Esophagus squamous epithelium (tissue), 5 donors: ENCODE measurements around the gene CARS1. TPM values are rescaled to one million over a fixed set of nuclear protein-coding genes. Genes with fewer than 3 reads are reported as not detected.
A peak's percentile ranks its signal among the peaks of the same experiment; 100 is the strongest.

Experiments used
- DNase-seq: peaks from one replicate; lab custom pipeline; 2025; lab: John Stamatoyannopoulos, UW
- H3K27ac ChIP-seq, 4 donors: fragments of 200-600 bp; sonication (generic); one replicate each; pipeline ENCODE4 v1.5.1; 2016 to 2019; ENCODE audit warnings: mild to moderate bottlenecking in 1 of 4
- H3K27me3 ChIP-seq, 4 donors: fragments of 200-600 bp; sonication (generic); 1 replicate in 3 of 4; 2 replicates in 1 of 4; pipeline versions ENCODE4 v1.5.1 to v1.6.0; 2017 to 2021; ENCODE audit warnings: antibody characterized with exemption in 1 of 4
- H3K36me3 ChIP-seq, 3 donors: fragments of 200-600 bp; sonication (generic); one replicate each; pipeline ENCODE4 v1.5.1; 2016 to 2019
- H3K4me1 ChIP-seq, 3 donors: fragments of 200-600 bp; sonication (generic); one replicate each; pipeline ENCODE4 v1.5.1; 2017 to 2019
- H3K4me3 ChIP-seq, 4 donors: fragments of 200-600 bp; sonication (generic); 1 replicate in 3 of 4; 2 replicates in 1 of 4; pipeline ENCODE4 v1.5.1; 2016 to 2019; ENCODE audit warnings: mild to moderate bottlenecking in 2 of 4, moderate library complexity in 1 of 4
- H3K9me3 ChIP-seq, 3 donors: fragments of 200-600 bp; sonication (generic); one replicate each; pipeline ENCODE4 v1.5.1; 2016 to 2019
- POLR2A ChIP-seq, 4 donors: fragments of 450-650 bp; IDR thresholded peaks; one replicate each; pipeline ENCODE4 v1.6.1; 2017; ENCODE audit warnings: antibody characterized with exemption in 4 of 4, mild to moderate bottlenecking in 4 of 4, moderate library complexity in 3 of 4
- WGBS, 2 donors: methylation state at CpG; one replicate each; pipeline ENCODE4 v1.1.5; 2018; 5-methylcytosine and 5-hydroxymethylcytosine counted together
- intact Hi-C: fragments of 100-400 bp; cut with DNase I; formaldehyde crosslinking; loops from one replicate; pipeline ENCODE4 v1.15.0; 2022
- total RNA-seq, 4 donors: library from RNA; depleted of rRNA; stranded (reverse); fragments of >200 nt; gene quantifications; one replicate each; pipeline ENCODE4 v1.1.0, GENCODE V29; 2016
- TF ChIP-seq, protein P1 (sequence below), 6 experiments: fragments of 450-650 bp in 4 of 6; fragments of 200-600 bp in 2 of 6; sonication (generic) in 2 of 6; IDR thresholded peaks; one replicate each; pipeline ENCODE4 v1.5.1; 2016 to 2019; ENCODE audit warnings: antibody characterized with exemption in 6 of 6, mild to moderate bottlenecking in 4 of 6, moderate library complexity in 4 of 6
- donor health status: DM: yes; HTN: yes; CAD: no.

CARS1 gene
- total RNA-seq, 4 donors from 2014 or later: 22.7 to 35.7 (median 28.4) TPM

DNA sequence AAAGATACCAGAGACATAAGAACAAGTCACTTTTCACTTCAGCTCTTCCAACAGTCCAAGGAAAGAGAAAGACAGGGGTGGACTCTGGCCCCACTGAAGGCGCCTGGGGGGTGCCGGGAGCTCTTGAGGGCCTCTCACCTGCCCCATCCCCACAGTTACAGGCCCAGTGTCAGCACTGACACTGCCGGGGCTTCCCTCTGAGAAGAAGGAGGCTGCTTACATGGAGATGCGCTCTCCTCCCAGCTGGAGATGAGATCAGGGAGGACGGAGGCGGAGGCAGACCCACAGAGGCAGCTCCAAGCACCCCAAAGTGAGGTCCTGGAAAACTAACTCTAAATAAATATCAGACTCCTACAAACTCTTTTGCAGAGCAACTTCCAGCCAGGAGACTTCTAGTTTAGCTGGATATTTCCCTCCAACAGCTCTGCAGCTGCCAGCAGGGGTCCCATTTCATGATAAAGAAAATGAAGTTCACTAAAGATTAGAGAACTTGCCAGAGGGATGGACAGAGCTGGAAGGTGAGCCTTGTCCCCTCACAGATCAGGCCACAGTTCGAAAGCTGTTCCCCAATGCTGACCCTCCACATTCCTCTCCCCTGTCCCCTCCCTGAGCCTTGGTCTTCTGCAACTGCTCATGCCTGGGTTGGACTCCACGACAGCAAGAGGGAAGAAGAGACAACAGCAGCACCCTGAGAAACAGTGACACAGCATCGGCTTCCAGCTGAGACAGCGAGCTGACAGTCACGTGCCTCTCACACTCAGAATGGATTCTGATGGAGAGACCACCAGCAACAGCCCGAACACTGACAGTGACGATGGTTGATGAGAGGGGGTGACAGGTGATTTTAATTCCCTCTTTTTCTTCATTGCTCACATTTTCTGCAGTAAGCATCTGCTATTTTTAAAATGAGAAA is 5.8 kb downstream of the CARS1 start:
- peak overlapping the region in 1 of 4 donors; percentile 13 for H3K27ac ChIP-seq
- intact Hi-C loops: no loop called here
- no peak for DNase-seq
- H3K27me3 ChIP-seq: no peaks in the 10 kb centered on the region
- no peaks in the 10 kb centered on the region for H3K9me3 ChIP-seq
- H3K4me1 ChIP-seq: peaks cover 23 to 63% (median 40%) of the 10 kb centered on the region in 3 donors
- H3K36me3 ChIP-seq: peaks cover 0 to 35% (median 7%) of the 10 kb centered on the region in 3 donors
- WGBS, 2 donors: 79 to 83% methylated on average over 8 to 9 of the region's 13 CpGs
- no peak overlapping the region for H3K4me3 ChIP-seq
- no peak for TF ChIP-seq POLR2A (IDR thresholded peaks at IDR 0.05)
- TF ChIP-seq, protein P1, sequence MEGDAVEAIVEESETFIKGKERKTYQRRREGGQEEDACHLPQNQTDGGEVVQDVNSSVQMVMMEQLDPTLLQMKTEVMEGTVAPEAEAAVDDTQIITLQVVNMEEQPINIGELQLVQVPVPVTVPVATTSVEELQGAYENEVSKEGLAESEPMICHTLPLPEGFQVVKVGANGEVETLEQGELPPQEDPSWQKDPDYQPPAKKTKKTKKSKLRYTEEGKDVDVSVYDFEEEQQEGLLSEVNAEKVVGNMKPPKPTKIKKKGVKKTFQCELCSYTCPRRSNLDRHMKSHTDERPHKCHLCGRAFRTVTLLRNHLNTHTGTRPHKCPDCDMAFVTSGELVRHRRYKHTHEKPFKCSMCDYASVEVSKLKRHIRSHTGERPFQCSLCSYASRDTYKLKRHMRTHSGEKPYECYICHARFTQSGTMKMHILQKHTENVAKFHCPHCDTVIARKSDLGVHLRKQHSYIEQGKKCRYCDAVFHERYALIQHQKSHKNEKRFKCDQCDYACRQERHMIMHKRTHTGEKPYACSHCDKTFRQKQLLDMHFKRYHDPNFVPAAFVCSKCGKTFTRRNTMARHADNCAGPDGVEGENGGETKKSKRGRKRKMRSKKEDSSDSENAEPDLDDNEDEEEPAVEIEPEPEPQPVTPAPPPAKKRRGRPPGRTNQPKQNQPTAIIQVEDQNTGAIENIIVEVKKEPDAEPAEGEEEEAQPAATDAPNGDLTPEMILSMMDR (IDR thresholded peaks at IDR 0.05): no peak

DNA sequence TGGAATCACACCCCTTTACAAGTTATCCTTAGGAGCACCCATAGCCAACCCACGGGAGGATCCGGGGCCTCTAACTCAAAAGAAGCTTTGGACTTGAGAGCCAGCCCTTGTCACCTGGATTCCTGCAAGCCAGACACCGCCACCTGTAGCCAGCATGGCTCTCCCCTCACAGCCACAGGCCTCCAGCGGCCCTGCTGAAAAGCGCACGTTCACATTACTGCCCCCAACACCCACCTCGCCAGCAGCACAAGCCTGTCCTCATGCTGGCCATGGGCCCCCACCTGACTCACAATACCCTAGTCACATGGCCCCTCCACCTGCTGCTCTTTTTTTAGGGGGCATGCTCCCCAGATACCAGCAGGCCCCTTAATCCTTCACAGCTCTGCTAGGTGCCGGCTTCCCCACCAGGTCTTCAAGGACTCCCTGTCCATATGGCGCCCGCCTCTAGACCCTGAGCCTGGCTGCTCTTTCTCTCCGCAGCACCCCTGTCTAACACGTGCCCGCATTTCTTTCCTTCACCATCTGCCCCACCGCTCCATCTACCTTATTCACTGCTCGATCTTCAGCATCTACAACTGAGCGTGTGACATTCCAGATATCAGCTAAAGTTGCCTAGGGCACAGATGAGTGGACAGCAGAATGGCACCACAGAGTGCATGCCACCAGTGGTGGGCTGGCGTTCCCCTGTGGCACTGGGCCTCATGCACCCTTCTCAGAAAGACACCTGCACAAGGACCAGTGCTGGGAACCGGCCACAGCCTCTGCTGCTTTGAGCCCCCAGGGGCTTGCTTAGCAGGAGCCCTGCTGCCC is 6.6 kb downstream of the CARS1 start:
- intact Hi-C loops: no loop called here
- peak overlapping the region; percentile 28 to 89 (median 72) for H3K27ac ChIP-seq
- peaks cover 15 to 54% (median 33%) of the 10 kb centered on the region in 3 donors for H3K4me1 ChIP-seq
- H3K36me3 ChIP-seq: peaks cover 0 to 44% (median 7%) of the 10 kb centered on the region in 3 donors
- H3K9me3 ChIP-seq: no peaks in the 10 kb centered on the region
- no peak for DNase-seq
- no peaks in the 10 kb centered on the region for H3K27me3 ChIP-seq
- 89 to 92% methylated on average over 14 of the region's 18 CpGs for WGBS, 2 donors
- H3K4me3 ChIP-seq: peak overlapping the region in 1 of 4 donors; percentile 34
- TF ChIP-seq, protein P1 (IDR thresholded peaks at IDR 0.05): no peak
- TF ChIP-seq POLR2A (IDR thresholded peaks at IDR 0.05): no peak

DNA sequence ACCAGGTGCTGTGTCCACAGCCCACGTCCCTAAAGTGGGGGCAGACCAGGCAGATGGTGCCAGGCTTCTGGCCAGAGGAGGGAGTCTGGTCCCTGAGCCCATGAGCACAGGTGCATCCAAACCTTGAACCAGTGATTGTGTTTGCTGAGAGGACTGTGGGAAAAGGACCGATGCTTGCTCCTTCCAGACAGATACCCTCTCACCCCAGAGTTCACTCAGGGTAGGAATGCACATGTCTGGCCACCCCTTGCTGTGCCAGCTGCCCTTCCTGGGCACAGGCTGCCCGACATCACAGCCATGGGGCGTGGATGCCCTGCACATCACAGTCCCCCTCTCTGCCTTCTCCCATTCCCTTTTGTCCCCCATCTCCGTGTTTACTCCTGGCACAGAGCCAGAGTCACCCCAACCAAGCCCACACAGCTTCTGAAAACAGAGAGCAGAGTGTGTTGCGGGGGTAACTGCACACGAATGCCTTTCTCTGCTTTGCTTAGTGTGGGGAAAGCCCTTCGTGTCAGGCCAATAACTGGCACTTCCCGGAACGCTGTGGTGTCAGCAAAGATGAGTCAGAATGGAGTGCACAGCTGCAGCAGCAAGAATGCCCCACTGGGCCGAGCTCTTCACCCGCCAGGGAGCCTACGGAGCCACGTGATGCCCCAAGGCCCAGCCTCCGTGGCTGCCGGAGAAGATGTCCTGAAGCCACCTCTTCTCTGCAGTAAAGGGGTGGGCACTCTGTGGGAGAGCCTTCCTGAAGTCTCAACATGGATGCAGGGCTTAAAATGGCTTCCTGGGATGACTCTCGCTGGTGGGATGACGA is 7.6 kb downstream of the CARS1 start:
- peak overlapping the region; percentile 28 to 89 (median 72) for H3K27ac ChIP-seq
- peaks cover 15 to 45% (median 33%) of the 10 kb centered on the region in 3 donors for H3K4me1 ChIP-seq
- peak; percentile 34 for DNase-seq
- intact Hi-C loops: no loop called here
- no peak for TF ChIP-seq POLR2A (IDR thresholded peaks at IDR 0.05)
- TF ChIP-seq, protein P1 (IDR thresholded peaks at IDR 0.05): peak in 5 of 6 experiments; percentile 15 to 54 (median 42)
- WGBS, 2 donors: 17 to 19% methylated on average over 12 to 15 of the region's 18 CpGs
- peaks cover 0 to 50% (median 7%) of the 10 kb centered on the region in 3 donors for H3K36me3 ChIP-seq
- H3K9me3 ChIP-seq: no peaks in the 10 kb centered on the region
- peak overlapping the region in 1 of 4 donors; percentile 34 for H3K4me3 ChIP-seq
- H3K27me3 ChIP-seq: no peaks in the 10 kb centered on the region

DNA sequence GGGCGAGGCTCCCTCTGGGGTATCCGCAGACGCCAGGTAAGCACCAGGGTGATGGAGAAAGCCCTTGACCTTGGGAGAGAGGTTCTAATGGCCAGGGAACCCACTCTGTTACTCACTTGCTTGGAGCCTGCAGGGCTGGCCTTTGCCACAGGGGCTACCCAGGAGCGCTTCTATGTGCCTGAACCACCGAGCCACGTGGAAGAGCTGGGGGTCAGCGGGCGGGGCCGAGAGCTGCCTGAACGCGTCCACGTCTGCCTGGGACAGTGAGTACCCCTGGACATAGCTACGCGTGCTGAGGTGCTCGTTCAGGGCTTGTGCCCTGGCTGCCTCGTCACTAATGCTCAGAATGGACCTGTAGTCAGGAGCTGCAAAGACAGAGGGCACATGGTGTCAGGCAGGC is 9.6 kb downstream of the CARS1 start:
- Histone ChIP-seq H3K9me3 (no peaks in the 10 kb centered on the region), H3K36me3 (peaks cover 0 to 46% (median 0%) of the 10 kb centered on the region in 3 donors), H3K27me3 (no peaks in the 10 kb centered on the region), H3K27ac (no peak overlapping the region), H3K4me1 (peaks cover 15 to 55% (median 42%) of the 10 kb centered on the region in 3 donors), H3K4me3 (no peak overlapping the region)
- TF ChIP-seq, protein P1 (IDR thresholded peaks at IDR 0.05): no peak
- TF ChIP-seq POLR2A (IDR thresholded peaks at IDR 0.05): no peak
- intact Hi-C loops: no loop called here
- no peak for DNase-seq
- 80% methylated on average over 2 of the region's 16 CpGs; no CpG with 5 or more reads in 1 of the 2 donors for WGBS, 2 donors
